Stomach (tissue), 9 donors: ENCODE results near the gene CPSF4L. TPM values are rescaled to one million over a fixed set of nuclear protein-coding genes. Genes with fewer than 3 reads are reported as not detected.

ENCODE experiments used
- DNase-seq, 2 donors: peaks; one replicate each; pipeline versions ENCODE4 v3.0.0 to v3.0.0-alpha.2; 2013 to 2019
- H3K27ac ChIP-seq, 5 donors: fragments of 200-600 bp in 4 of 5; sonication (generic) in 4 of 5; one replicate each; pipeline ENCODE4 v1.5.1; 2013 to 2019; ENCODE audit warnings: mild to moderate bottlenecking in 1 of 5, moderate library complexity in 1 of 5
- H3K27me3 ChIP-seq, 3 donors: fragments of 200-600 bp; sonication (generic); one replicate each; pipeline ENCODE4 v1.5.1; 2017 to 2019; ENCODE audit warnings: mixed run types in 1 of 3
- H3K36me3 ChIP-seq, 4 donors: fragments of 200-600 bp; sonication (generic); 1 replicate in 3 of 4; 2 replicates in 1 of 4; pipeline ENCODE4 v1.5.1; 2016 to 2019
- H3K4me1 ChIP-seq, 4 donors: fragments of 200-600 bp; sonication (generic); one replicate each; pipeline ENCODE4 v1.5.1; 2016 to 2019
- H3K4me3 ChIP-seq, 4 donors: fragments of 200-600 bp; sonication (generic) in 3 of 4; one replicate each; pipeline ENCODE4 v1.5.1; 2016 to 2019; ENCODE audit warnings: mild to moderate bottlenecking in 1 of 4
- H3K9me3 ChIP-seq, 4 donors: fragments of 200-600 bp; sonication (generic); one replicate each; pipeline ENCODE4 v1.5.1; 2016 to 2019
- EP300 ChIP-seq: sonication (generic); formaldehyde crosslinking; IDR thresholded peaks from one replicate; pipeline ENCODE4 v1.6.1; 2017; ENCODE audit warnings: antibody characterized with exemption
- POLR2A ChIP-seq, 4 donors: fragments of 450-650 bp; IDR thresholded peaks; one replicate each; pipeline ENCODE4 v1.6.1; 2016; ENCODE audit warnings: antibody characterized with exemption in 4 of 4, control low read depth in 2 of 4, mild to moderate bottlenecking in 1 of 4, moderate library complexity in 1 of 4
- POLR2AphosphoS5 ChIP-seq, 3 donors: sonication (generic); formaldehyde crosslinking; IDR thresholded peaks; one replicate each; pipeline ENCODE4 v1.6.1; 2016; ENCODE audit warnings: antibody characterized with exemption in 3 of 3
- WGBS, 5 donors: extraction: QIAGEN DNeasy Blood & Tissue Kit in 3 of 5; methylation state at CpG; one replicate each; pipeline versions ENCODE4 v1.1.5 to v1.1.7; 2013 to 2018; 5-methylcytosine and 5-hydroxymethylcytosine counted together
- intact Hi-C: fragments of 100-400 bp; cut with DNase I; formaldehyde crosslinking; loops from one replicate; pipeline ENCODE4 v1.15.1; 2023; ENCODE audit warnings: low total_unique reads
- polyA plus RNA-seq, 3 donors: library from polyadenylated mRNA; stranded (reverse); fragments of 200-250 nt; gene quantifications; one replicate each; pipeline ENCODE4 v1.2.3, GENCODE V29; 2013
- total RNA-seq, 5 donors: library from RNA; depleted of rRNA; stranded (reverse); fragments of >200 nt; gene quantifications; one replicate each; pipeline versions ENCODE4 v1.1.0 to v1.2.3, GENCODE V29; 2014 to 2016
- TF ChIP-seq, protein P1 (sequence below), 7 experiments: fragments of 450-650 bp in 4 of 7; fragments of 200-600 bp in 3 of 7; sonication (generic) in 3 of 7; IDR thresholded peaks; one replicate each; pipeline ENCODE4 v1.5.1; 2016 to 2019; ENCODE audit warnings: antibody characterized with exemption in 7 of 7, control low read depth in 2 of 7, mild to moderate bottlenecking in 1 of 7
- donor health status: healthy with polysubstance abuse.
- donor health status: Bipolar disorder and iron deficiency.
- donor health status: healthy.

CPSF4L gene
- total and polyA plus RNA-seq, 8 donors, result not detected

DNA sequence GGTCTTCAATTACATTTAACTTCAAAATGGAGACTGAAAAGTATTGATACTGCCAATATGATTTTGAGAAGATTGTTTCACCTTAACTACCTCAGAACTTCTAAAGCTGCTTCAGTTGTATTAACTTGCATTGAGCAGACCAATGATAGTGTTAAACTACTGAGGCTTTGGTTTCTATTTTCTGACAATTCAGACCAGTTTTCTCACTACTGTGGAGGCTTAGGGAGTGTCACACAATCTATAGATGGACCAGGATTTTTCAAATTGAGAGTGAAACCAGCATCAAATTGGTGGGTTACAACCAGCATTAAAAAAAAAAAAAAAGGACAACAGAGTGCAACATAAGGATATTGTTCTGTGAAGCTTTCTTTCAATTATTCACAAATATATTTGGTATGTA, 47.7 kb downstream of the CPSF4L start:
- Histone ChIP-seq H3K36me3 (peaks cover 12 to 48% (median 42%) of the 10 kb centered on the region in 4 donors), H3K9me3 (no peaks in the 10 kb centered on the region), H3K4me3 (no peak overlapping the region), H3K4me1 (peaks cover 0 to 21% (median 6%) of the 10 kb centered on the region in 4 donors), H3K27ac (no peak overlapping the region), H3K27me3 (no peaks in the 10 kb centered on the region)
- TF ChIP-seq POLR2AphosphoS5 (IDR thresholded peaks at IDR 0.05) (no peak), POLR2A (IDR thresholded peaks at IDR 0.05) (no peak), EP300 (no peak)
- TF ChIP-seq, protein P1, sequence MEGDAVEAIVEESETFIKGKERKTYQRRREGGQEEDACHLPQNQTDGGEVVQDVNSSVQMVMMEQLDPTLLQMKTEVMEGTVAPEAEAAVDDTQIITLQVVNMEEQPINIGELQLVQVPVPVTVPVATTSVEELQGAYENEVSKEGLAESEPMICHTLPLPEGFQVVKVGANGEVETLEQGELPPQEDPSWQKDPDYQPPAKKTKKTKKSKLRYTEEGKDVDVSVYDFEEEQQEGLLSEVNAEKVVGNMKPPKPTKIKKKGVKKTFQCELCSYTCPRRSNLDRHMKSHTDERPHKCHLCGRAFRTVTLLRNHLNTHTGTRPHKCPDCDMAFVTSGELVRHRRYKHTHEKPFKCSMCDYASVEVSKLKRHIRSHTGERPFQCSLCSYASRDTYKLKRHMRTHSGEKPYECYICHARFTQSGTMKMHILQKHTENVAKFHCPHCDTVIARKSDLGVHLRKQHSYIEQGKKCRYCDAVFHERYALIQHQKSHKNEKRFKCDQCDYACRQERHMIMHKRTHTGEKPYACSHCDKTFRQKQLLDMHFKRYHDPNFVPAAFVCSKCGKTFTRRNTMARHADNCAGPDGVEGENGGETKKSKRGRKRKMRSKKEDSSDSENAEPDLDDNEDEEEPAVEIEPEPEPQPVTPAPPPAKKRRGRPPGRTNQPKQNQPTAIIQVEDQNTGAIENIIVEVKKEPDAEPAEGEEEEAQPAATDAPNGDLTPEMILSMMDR (IDR thresholded peaks at IDR 0.05), result no peak
- no peak for DNase-seq
- intact Hi-C loops, result no loop called here

DNA sequence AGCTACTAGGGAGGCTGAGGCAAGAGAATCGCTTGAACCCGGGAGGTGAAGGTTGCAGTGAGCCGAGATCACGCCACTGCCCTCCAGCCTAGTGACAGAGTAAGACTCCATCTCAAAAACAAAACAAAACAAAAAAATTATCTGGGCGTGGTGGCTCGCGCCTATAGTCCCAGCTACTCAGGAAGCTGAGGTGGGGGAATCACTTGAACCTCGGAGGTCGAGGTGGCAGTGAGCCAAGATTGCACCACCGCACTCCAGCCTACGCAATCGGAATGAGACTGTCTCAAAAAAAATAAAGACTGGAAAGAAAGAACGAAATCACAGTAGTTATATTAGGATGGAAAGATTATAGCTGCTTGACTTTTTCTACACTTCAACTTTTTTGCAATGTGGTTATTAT, 49.9 kb downstream of the CPSF4L start:
- no peak for DNase-seq
- Histone ChIP-seq H3K9me3 (no peaks in the 10 kb centered on the region), H3K27ac (no peak overlapping the region), H3K4me3 (no peak overlapping the region), H3K27me3 (no peaks in the 10 kb centered on the region), H3K36me3 (peaks cover 33 to 60% (median 52%) of the 10 kb centered on the region in 4 donors), H3K4me1 (peaks cover 0 to 15% (median 6%) of the 10 kb centered on the region in 4 donors)
- intact Hi-C loops, result no loop called here
- WGBS, 5 donors, result 71 to 84% (median 81%) methylated on average over 13 of the region's 13 CpGs
- TF ChIP-seq EP300 (no peak), POLR2A (IDR thresholded peaks at IDR 0.05) (no peak), POLR2AphosphoS5 (IDR thresholded peaks at IDR 0.05) (no peak)
- TF ChIP-seq, protein P1 (IDR thresholded peaks at IDR 0.05), result no peak

DNA sequence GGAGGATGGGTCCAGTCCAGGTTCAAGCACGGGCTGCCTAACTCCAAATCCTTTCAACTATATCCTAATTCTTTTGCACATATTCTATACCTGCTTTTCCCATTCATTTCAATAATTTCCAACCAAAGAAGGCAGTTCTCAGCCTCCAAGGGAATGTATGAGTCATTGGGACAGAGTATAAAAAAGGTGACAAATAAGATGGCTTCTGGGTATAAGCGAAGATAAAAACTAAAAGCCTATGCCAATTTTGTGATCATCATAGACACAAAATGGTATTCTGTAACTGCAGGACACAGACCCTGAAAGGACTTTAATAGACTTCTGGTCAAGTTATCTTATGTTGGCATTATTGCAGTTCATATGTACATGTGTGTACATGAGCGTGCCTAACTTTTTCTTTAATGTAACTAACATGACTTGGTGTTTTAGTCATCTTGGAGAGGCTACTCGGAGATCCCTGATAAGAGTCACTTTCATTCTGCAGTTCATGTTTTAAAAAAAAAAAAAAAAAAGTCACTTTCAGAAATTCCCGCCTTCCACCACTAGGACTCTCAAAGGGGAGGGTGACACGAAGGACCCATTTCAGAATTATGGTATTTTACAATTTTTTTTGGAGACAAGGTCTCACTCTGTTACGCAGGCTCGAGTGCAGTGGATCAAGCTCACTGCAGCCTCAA, 51.5 kb downstream of the CPSF4L start:
- Histone ChIP-seq H3K4me1 (peaks cover 0 to 3% (median 0%) of the 10 kb centered on the region in 4 donors), H3K27ac (no peak overlapping the region), H3K36me3 (peaks cover 37 to 61% (median 57%) of the 10 kb centered on the region in 4 donors), H3K9me3 (no peaks in the 10 kb centered on the region), H3K27me3 (no peaks in the 10 kb centered on the region), H3K4me3 (no peak overlapping the region)
- intact Hi-C loops, result no loop called here
- no peak for DNase-seq
- 67 to 71% (median 71%) methylated on average over 8 of the region's 8 CpGs for WGBS, 5 donors
- TF ChIP-seq, protein P1 (IDR thresholded peaks at IDR 0.05), result peak in 2 of 7 experiments; percentile 6 to 8
- no peak for TF ChIP-seq POLR2AphosphoS5 (IDR thresholded peaks at IDR 0.05)

DNA sequence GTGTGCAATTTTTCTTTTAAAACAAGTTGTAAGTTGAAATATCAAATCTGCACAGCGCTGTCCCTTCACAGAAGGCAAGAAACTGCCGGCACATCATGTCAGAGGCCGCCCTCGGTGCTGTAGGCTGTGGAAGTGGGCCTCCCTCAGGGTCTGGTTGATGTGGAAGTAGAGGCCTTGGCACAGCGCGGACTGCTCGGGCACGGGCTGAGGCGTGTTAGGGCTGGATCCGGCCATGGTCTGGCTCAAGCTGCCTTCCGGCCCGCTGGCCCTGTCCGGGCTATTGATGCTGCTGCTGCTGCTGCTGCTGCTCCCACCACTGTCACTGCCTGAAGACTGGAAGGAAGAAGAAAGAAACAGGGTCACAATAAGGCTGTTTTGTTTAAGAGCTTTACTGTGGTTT, 52.2 kb downstream of the CPSF4L start:
- DNase-seq, result no peak
- Histone ChIP-seq H3K27ac (no peak overlapping the region), H3K4me1 (peaks cover 0 to 10% (median under 1%) of the 10 kb centered on the region in 4 donors), H3K27me3 (no peaks in the 10 kb centered on the region), H3K9me3 (no peaks in the 10 kb centered on the region), H3K36me3 (peaks cover 37 to 68% (median 59%) of the 10 kb centered on the region in 4 donors), H3K4me3 (no peak overlapping the region)
- intact Hi-C loops, result no loop called here
- TF ChIP-seq POLR2A (IDR thresholded peaks at IDR 0.05), result no peak
- TF ChIP-seq, protein P1 (IDR thresholded peaks at IDR 0.05), result no peak
- no peak for TF ChIP-seq POLR2AphosphoS5 (IDR thresholded peaks at IDR 0.05)
- TF ChIP-seq EP300, result no peak
- 89 to 96% (median 94%) methylated on average over 13 of the region's 13 CpGs for WGBS, 5 donors
